Parietal lobe (tissue), 2 donors: Measurements from ENCODE around the gene PHPT1. TPM values are rescaled to one million over a fixed set of nuclear protein-coding genes. Genes with fewer than 3 reads are reported as not detected.

Experiments used
- small RNA-seq: library from RNA; depleted of rRNA; stranded (forward); fragments of <200 nt; gene quantifications from one replicate; pipeline ENCODE3, GENCODE V24; 2014; ENCODE audit warnings: low replicate concordance
- total RNA-seq: library from RNA; depleted of rRNA; stranded (reverse); fragments of >200 nt; gene quantifications from one replicate; pipeline ENCODE4 v1.2.3, GENCODE V29; 2014

Gene PHPT1
- total RNA-seq: 77.6 TPM

GRCh38 chr9:136849038-136849959, at the start of gene PHPT1:
TSS of gene PHPT1 (plus strand) at chr9:136849409. CDS start at chr9:136849431, 22 bp downstream.

GRCh38 chr9:136807281-136808074, 41.7 kb upstream of the PHPT1 start, which contains the start of gene RABL6:
TSS of gene RABL6 (plus strand) at chr9:136807948. CDS start at chr9:136808197, 249 bp downstream.

GRCh38 chr9:136842380-136842948, 6.7 kb upstream of the PHPT1 start, which contains the start of gene AJM1:
TSS of gene AJM1 (plus strand) at chr9:136842478. CDS start at chr9:136844415, 1,937 bp downstream.

GRCh38 chr9:136851941-136852663, 2.9 kb downstream of the PHPT1 start, which contains the start of gene MAMDC4:
TSS of gene MAMDC4 (plus strand) at chr9:136852346. CDS start at chr9:136852417, 71 bp downstream.

GRCh38 chr9:136885950-136886578, 36.9 kb downstream of the PHPT1 start, which contains the start of gene TRAF2:
TSS of gene TRAF2 (plus strand) at chr9:136886516. CDS start at chr9:136898741, 12,225 bp downstream.

Small RNA genes lying within 50 kb of the gene (small RNA-seq; reads per million reads assigned to genes)
- gene AL355987.2 (not detected), gene MIR4292 (not detected), gene MIR4479 (not detected)

Other genes with a start within 250 kb of the PHPT1 start
- gene EGFL7, start 186.5 kb upstream of the PHPT1 start, total RNA-seq: 12.8 TPM
- gene AGPAT2, start 162.0 kb upstream of the PHPT1 start, total RNA-seq: 1.9 TPM
- gene DIPK1B, start 136.8 kb upstream of the PHPT1 start, total RNA-seq: 37.9 TPM
- not detected for gene LCN10, start 106.5 kb upstream of the PHPT1 start, total RNA-seq
- not detected for gene LCN6, start 100.9 kb upstream of the PHPT1 start, total RNA-seq
- gene LCN8, start 91.2 kb upstream of the PHPT1 start, total RNA-seq: not detected
- gene LCN15, start 84.9 kb upstream of the PHPT1 start, total RNA-seq: not detected
- 15.7 TPM for gene TMEM141, start 58.1 kb upstream of the PHPT1 start, total RNA-seq
- 6.3 TPM for gene CCDC183, start 53.1 kb upstream of the PHPT1 start, total RNA-seq
- 54.5 TPM for gene RABL6, start 41.5 kb upstream of the PHPT1 start, total RNA-seq
- gene AJM1, start 6.9 kb upstream of the PHPT1 start, total RNA-seq: 1.9 TPM
- 11.3 TPM for gene MAMDC4, start 2.9 kb downstream of the PHPT1 start, total RNA-seq
- 135 TPM for gene EDF1, start 16.9 kb downstream of the PHPT1 start, total RNA-seq
- gene TRAF2, start 37.1 kb downstream of the PHPT1 start, total RNA-seq: 11.6 TPM
- 64.5 TPM for gene FBXW5, start 95.3 kb downstream of the PHPT1 start, total RNA-seq
- gene C8G, start 95.8 kb downstream of the PHPT1 start, total RNA-seq: not detected
- gene LCN12, start 102.9 kb downstream of the PHPT1 start, total RNA-seq: 0.94 TPM
- 11.9 TPM for gene PTGDS, start 128.1 kb downstream of the PHPT1 start, total RNA-seq
- 0.94 TPM for gene LCNL1, start 133.6 kb downstream of the PHPT1 start, total RNA-seq
- 14.7 TPM for gene PAXX, start 143.0 kb downstream of the PHPT1 start, total RNA-seq
- gene CLIC3, start 147.2 kb downstream of the PHPT1 start, total RNA-seq: not detected
- 45.4 TPM for gene ABCA2, start 178.8 kb downstream of the PHPT1 start, total RNA-seq
- gene FUT7, start 182.7 kb downstream of the PHPT1 start, total RNA-seq: not detected
- gene NPDC1, start 196.8 kb downstream of the PHPT1 start, total RNA-seq: 34.4 TPM
- 0.63 TPM for gene ENTPD2, start 204.7 kb downstream of the PHPT1 start, total RNA-seq
- gene SAPCD2, start 221.1 kb downstream of the PHPT1 start, total RNA-seq: 2.5 TPM
- gene UAP1L1, start 228.1 kb downstream of the PHPT1 start, total RNA-seq: 0.63 TPM
- gene MAN1B1, start 237.6 kb downstream of the PHPT1 start, total RNA-seq: 72.6 TPM